Left lung (tissue), 10 donors: ENCODE results near the gene TRPV4. TPM values are rescaled to one million over a fixed set of nuclear protein-coding genes. Genes with fewer than 3 reads are reported as not detected.

Source experiments
- ATAC-seq: fragments of 200-7000 bp; cut with Tn5 transposase; one replicate; pipeline ENCODE4 v1.9.1; 2020; ENCODE audit warnings: moderate library complexity
- DNase-seq, 4 donors: peaks; one replicate each; pipeline ENCODE4 v3.0.0-alpha.2; 2013 to 2020
- H3K27ac ChIP-seq, 2 donors: fragments of 200-600 bp; sonication (generic) in 1 of 2; one replicate each; pipeline versions ENCODE4 v1.5.0 to v1.8.0; 2020 to 2021
- H3K27me3 ChIP-seq, 2 donors: fragments of 200-600 bp; sonication (generic) in 1 of 2; one replicate each; pipeline versions ENCODE4 v1.5.0 to v1.8.0; 2020 to 2021
- H3K36me3 ChIP-seq, 2 donors: fragments of 200-600 bp; sonication (generic) in 1 of 2; one replicate each; pipeline versions ENCODE4 v1.5.0 to v1.8.0; 2020 to 2021
- H3K4me1 ChIP-seq, 2 donors: fragments of 200-600 bp; one replicate each; pipeline ENCODE4 v1.8.0; 2021
- H3K4me3 ChIP-seq, 2 donors: fragments of 200-600 bp; sonication (generic) in 1 of 2; one replicate each; pipeline versions ENCODE4 v1.5.0 to v1.8.0; 2020 to 2021; ENCODE audit warnings: mild to moderate bottlenecking in 1 of 2
- H3K9me3 ChIP-seq, 2 donors: fragments of 200-600 bp; sonication (generic) in 1 of 2; one replicate each; pipeline versions ENCODE4 v1.5.0 to v1.8.0; 2020 to 2021
- intact Hi-C, 2 donors: fragments of 100-400 bp; cut with DNase I; formaldehyde crosslinking; loops; one replicate each; pipeline versions ENCODE4 v1.11.2 to v1.14.2; 2022
- polyA plus RNA-seq, 6 donors: library from polyadenylated mRNA; unstranded; fragments of 120-200 nt; gene quantifications; one replicate each; pipeline ENCODE4 v1.2.1, GENCODE V29; 2013; ENCODE audit not compliant: insufficient read length in 6 of 6
- total RNA-seq, 2 donors: library from RNA; stranded (reverse); fragmentation: NEBNext Ultra II Directional; extraction: Animal tissue kit (Norgen Biotek cat#: 25700); gene quantifications; one replicate each; pipeline ENCODE4 v1.2.1, GENCODE V29; 2021
- TF ChIP-seq, protein P1 (sequence below), 2 donors: fragments of 200-600 bp; sonication (generic) in 1 of 2; IDR thresholded peaks; one replicate each; pipeline versions ENCODE4 v1.5.0 to v1.8.0; 2021; ENCODE audit warnings: antibody characterized with exemption in 2 of 2
- donor health status: DM: no; HTN: yes; CAD: no.
- donor health status: DM: no; HTN: no; CAD: no.

TRPV4 gene
- total and polyA plus RNA-seq, 8 donors = 2.2 to 3.7 (median 3.2) TPM

GRCh38 chr12:109828754-109829511, 4.3 kb downstream of the TRPV4 start:
- ATAC-seq (no peak), DNase-seq (no peak)
- intact Hi-C loops = no loop called here
- TF ChIP-seq, protein P1, sequence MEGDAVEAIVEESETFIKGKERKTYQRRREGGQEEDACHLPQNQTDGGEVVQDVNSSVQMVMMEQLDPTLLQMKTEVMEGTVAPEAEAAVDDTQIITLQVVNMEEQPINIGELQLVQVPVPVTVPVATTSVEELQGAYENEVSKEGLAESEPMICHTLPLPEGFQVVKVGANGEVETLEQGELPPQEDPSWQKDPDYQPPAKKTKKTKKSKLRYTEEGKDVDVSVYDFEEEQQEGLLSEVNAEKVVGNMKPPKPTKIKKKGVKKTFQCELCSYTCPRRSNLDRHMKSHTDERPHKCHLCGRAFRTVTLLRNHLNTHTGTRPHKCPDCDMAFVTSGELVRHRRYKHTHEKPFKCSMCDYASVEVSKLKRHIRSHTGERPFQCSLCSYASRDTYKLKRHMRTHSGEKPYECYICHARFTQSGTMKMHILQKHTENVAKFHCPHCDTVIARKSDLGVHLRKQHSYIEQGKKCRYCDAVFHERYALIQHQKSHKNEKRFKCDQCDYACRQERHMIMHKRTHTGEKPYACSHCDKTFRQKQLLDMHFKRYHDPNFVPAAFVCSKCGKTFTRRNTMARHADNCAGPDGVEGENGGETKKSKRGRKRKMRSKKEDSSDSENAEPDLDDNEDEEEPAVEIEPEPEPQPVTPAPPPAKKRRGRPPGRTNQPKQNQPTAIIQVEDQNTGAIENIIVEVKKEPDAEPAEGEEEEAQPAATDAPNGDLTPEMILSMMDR (IDR thresholded peaks at IDR 0.05) = no peak
- peaks cover 4 to 37% of the 10 kb centered on the region in 2 donors for H3K27me3 ChIP-seq
- no peaks in the 10 kb centered on the region for H3K9me3 ChIP-seq
- peak overlapping the region in 1 of 2 donors; percentile 16 for H3K4me3 ChIP-seq
- peak overlapping the region; percentile 62 to 91 for H3K27ac ChIP-seq
- H3K4me1 ChIP-seq = peaks cover 0 to 38% of the 10 kb centered on the region in 2 donors
- no peaks in the 10 kb centered on the region for H3K36me3 ChIP-seq

DNA sequence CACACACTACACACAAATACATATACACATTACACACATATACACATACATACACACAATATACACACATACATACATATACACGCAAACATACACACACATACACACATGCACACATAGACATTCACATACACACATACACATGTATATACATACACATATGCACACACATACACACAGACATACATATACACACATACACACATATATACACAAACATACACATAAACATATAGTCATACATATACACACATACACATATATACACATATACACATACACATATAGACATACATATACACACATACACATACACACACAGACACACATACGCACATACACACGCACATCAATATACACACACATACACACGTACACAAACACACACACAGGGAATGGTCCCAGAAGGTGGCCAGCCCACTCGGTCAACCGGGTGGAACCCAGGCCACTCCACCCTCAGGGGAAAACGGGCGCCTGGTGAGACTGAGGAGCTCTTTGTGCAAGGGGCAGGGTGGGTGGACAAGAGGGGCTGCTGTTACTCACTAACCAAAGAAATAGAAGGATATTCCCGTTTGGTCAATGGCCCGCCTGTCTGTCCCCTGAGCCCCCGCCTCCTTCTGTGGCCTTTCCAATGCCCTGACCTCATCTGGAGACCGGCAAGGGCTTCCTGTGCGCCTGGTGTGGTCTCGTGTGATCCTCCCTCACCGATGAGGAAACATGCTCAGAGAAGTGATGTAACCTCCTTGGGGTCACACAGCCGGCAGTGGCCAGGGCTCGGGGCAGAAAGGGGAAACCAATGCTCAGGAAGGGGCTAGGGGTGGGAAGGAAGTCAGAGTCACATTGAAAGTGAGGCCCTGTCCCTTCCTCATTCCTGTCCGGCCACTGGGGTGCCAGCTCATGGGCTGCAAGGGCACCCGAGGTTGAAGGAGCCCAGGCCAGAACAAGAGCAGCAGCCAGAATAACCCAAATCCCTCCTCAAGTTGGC, 5.3 kb downstream of the TRPV4 start:
- TF ChIP-seq, protein P1 (IDR thresholded peaks at IDR 0.05) = no peak
- peak overlapping the region; percentile 62 to 91 for H3K27ac ChIP-seq

GRCh38 chr12:109827080-109827479, 6.1 kb downstream of the TRPV4 start:
- intact Hi-C loops = no loop called here
- Histone ChIP-seq H3K27ac (no peak overlapping the region), H3K36me3 (no peaks in the 10 kb centered on the region), H3K9me3 (no peaks in the 10 kb centered on the region), H3K4me3 (no peak overlapping the region), H3K4me1 (peaks cover 0 to 41% of the 10 kb centered on the region in 2 donors), H3K27me3 (peaks cover 0 to 18% of the 10 kb centered on the region in 2 donors)
- DNase-seq (no peak), ATAC-seq (no peak)
- TF ChIP-seq, protein P1 (IDR thresholded peaks at IDR 0.05) = no peak

More for the DNA sequence above, 5.3 kb downstream of the TRPV4 start:
- peak; percentile 87 for ATAC-seq
- no peaks in the 10 kb centered on the region for H3K9me3 ChIP-seq
- intact Hi-C loops = no loop called here
- peak overlapping the region in 1 of 2 donors; percentile 16 for H3K4me3 ChIP-seq
- H3K4me1 ChIP-seq = peaks cover 0 to 41% of the 10 kb centered on the region in 2 donors
- H3K27me3 ChIP-seq = peaks cover 0 to 26% of the 10 kb centered on the region in 2 donors
- no peaks in the 10 kb centered on the region for H3K36me3 ChIP-seq
- DNase-seq = peak in 2 of 4 donors; percentile 86 to 92

DNA sequence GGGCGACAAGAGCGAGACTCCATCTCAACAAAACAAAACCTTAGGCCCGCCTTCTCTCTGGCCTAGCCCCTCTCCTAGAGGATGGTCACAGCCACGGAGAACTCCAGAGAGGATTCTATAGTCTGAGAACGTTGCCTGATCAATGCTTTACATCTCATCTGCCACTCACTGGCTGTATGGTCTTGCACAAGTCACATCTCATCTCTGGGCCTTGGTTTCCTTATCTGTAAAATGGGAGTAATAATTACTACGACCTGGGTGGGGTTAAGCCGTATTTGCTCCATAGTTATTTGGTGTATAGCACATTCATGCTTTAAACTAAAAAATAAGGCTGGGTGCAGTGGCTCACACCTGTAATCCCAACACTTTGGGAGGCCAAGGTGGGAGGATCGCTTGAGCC, 8.5 kb downstream of the TRPV4 start:
- peaks cover 0 to 14% of the 10 kb centered on the region in 2 donors for H3K27me3 ChIP-seq
- TF ChIP-seq, protein P1 (IDR thresholded peaks at IDR 0.05) = no peak
- no peak overlapping the region for H3K27ac ChIP-seq
- DNase-seq (no peak), ATAC-seq (no peak)
- H3K4me1 ChIP-seq = peaks cover 0 to 31% of the 10 kb centered on the region in 2 donors
- intact Hi-C loops = no loop called here
- no peak overlapping the region for H3K4me3 ChIP-seq
- no peaks in the 10 kb centered on the region for H3K36me3 ChIP-seq
- H3K9me3 ChIP-seq = no peaks in the 10 kb centered on the region
